SK-N-MC (cell line): ENCODE data around the gene CHMP4A.

ENCODE experiments used
- FOXP2 ChIP-seq: optimal IDR thresholded peaks from 2 replicates; pipeline ENCODE3; 2011; ENCODE audit warnings: mild to moderate bottlenecking, moderate library complexity; ENCODE audit not compliant: insufficient read depth; ENCODE audit errors: extremely low read length, control extremely low read depth
- POLR2AphosphoS5 ChIP-seq: IDR thresholded peaks from 2 replicates; pipeline ENCODE4 v1.6.1; 2012; ENCODE audit warnings: mild to moderate bottlenecking, low read depth, low read length, borderline replicate concordance

GRCh38 chr14:24235804-24236688 lies 22.8 kb upstream of the CHMP4A start:
- TF ChIP-seq POLR2AphosphoS5 (no peak), FOXP2 (no peak)
